ENCODE data around the gene SDHAF1.

GRCh38 chr19:36010402-36010801 is 15.4 kb downstream of the SDHAF1 start:
- TF ChIP-seq CTCF (IDR thresholded peaks at IDR 0.05), result no peak
- TF ChIP-seq POLR2A (IDR thresholded peaks at IDR 0.05), result no peak
- TF ChIP-seq POLR2AphosphoS5 (IDR thresholded peaks at IDR 0.05), result no peak
- no peak for TF ChIP-seq EP300 (IDR thresholded peaks at IDR 0.05)

Data from stomach (tissue), 4 donors.